ENCODE data around the gene LYPLAL1.
"Not testable (repeated sequence)": the region's sequence is repeated elsewhere in the genome, so short reads cannot be mapped to it uniquely, and the experiment has no call there.

LYPLAL1 gene

GRCh38 chr1:219226196-219226595, 52.5 kb downstream of the LYPLAL1 start:
- no peak for DNase-seq

GRCh38 chr1:219227360-219228057, 53.8 kb downstream of the LYPLAL1 start:
- no peak for DNase-seq

- no peak for DNase-seq
Measured at GRCh38 chr1:219228058-219228419, 54.4 kb downstream of the LYPLAL1 start.

- no peak for DNase-seq
Measured at GRCh38 chr1:219232890-219233289, 59.2 kb downstream of the LYPLAL1 start.

- DNase-seq = no peak
Measured at GRCh38 chr1:219235903-219236481, 62.3 kb downstream of the LYPLAL1 start.

- DNase-seq = no peak
Measured at GRCh38 chr1:219236933-219237610, 63.4 kb downstream of the LYPLAL1 start.

- DNase-seq = no peak
Measured at GRCh38 chr1:219239518-219239917, 65.8 kb downstream of the LYPLAL1 start.

- no peak for DNase-seq
Measured at GRCh38 chr1:219244864-219245263, 71.2 kb downstream of the LYPLAL1 start.

GRCh38 chr1:219247441-219247840, 73.8 kb downstream of the LYPLAL1 start:
- no peak for DNase-seq

GRCh38 chr1:219250468-219250867, 76.8 kb downstream of the LYPLAL1 start:
- not testable (repeated sequence) for DNase-seq

GRCh38 chr1:219257751-219258150, 84.1 kb downstream of the LYPLAL1 start:
- no peak for DNase-seq

GRCh38 chr1:219261454-219261853, 87.8 kb downstream of the LYPLAL1 start:
- DNase-seq = no peak

Measured in NCI-H1417 treated with DMSO at 0.1 percent for 48 hours (cell line).